Subcutaneous adipose tissue (tissue), 4 donors: ENCODE measurements around the gene CLIP3. TPM values are rescaled to one million over a fixed set of nuclear protein-coding genes. Genes with fewer than 3 reads are reported as not detected.

ENCODE experiments used
- total RNA-seq, 4 donors: library from RNA; depleted of rRNA; stranded (reverse); fragments of >200 nt; gene quantifications; one replicate each; pipeline ENCODE4 v1.1.0, GENCODE V29; 2016
- TF ChIP-seq, protein P1 (sequence below): fragments of 450-650 bp; IDR thresholded peaks from one replicate; pipeline ENCODE4 v1.5.1; 2016; ENCODE audit warnings: low read depth, mild to moderate bottlenecking, control low read depth, antibody characterized with exemption, moderate library complexity

Gene CLIP3, protein sequence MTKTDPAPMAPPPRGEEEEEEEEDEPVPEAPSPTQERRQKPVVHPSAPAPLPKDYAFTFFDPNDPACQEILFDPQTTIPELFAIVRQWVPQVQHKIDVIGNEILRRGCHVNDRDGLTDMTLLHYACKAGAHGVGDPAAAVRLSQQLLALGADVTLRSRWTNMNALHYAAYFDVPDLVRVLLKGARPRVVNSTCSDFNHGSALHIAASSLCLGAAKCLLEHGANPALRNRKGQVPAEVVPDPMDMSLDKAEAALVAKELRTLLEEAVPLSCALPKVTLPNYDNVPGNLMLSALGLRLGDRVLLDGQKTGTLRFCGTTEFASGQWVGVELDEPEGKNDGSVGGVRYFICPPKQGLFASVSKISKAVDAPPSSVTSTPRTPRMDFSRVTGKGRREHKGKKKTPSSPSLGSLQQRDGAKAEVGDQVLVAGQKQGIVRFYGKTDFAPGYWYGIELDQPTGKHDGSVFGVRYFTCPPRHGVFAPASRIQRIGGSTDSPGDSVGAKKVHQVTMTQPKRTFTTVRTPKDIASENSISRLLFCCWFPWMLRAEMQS
- 10 to 100 TPM in 1 of 4 donors, 1 to 10 TPM in 3; 3.8 to 11.9 (median 8.4) TPM for total RNA-seq

DNA sequence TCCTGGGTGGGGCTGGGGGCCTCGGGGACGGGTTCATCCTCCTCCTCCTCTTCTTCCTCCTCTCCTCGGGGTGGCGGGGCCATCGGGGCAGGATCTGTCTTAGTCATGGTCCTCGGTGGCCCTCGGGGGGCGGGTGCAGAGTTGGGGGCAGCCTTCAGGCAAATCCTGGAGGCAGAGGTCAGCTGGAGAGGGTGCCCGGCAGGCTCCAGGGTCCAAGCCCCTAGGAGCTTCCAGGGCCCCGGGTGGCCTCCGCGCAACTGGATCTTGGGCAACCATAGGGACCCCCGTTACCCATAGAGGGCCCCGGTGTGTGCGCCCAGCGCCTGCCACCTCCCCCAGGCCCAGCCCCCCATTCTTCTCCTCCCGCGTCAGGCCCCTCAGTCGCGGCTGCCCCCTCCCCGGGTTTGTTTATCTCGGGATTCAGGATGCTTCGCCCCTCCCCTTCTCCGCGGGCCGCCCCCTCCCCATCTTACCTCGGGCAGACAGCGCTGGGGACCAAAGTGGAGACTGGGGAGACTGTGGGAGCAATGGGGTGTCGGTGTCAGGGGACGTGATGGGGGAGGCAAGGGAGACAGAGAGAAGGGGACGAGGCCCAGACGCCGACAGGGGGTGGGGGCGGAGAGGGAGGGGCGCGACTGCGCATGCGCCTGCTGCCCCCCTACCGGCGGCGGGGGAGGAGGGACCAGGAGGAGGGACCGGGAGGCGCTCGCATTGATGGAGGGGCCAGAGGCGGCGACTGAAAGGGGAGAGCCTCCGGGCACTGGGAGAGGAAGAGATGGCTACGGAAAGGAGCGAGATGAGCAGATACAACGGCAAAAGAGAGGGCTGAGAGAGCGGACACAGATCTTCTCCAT, at the start of gene CLIP3:
TSS of gene CLIP3 (minus strand) at position 623 of the 854 bp plus-strand sequence. CDS start at position 107, 516 bp downstream.
- TF ChIP-seq, protein P1, sequence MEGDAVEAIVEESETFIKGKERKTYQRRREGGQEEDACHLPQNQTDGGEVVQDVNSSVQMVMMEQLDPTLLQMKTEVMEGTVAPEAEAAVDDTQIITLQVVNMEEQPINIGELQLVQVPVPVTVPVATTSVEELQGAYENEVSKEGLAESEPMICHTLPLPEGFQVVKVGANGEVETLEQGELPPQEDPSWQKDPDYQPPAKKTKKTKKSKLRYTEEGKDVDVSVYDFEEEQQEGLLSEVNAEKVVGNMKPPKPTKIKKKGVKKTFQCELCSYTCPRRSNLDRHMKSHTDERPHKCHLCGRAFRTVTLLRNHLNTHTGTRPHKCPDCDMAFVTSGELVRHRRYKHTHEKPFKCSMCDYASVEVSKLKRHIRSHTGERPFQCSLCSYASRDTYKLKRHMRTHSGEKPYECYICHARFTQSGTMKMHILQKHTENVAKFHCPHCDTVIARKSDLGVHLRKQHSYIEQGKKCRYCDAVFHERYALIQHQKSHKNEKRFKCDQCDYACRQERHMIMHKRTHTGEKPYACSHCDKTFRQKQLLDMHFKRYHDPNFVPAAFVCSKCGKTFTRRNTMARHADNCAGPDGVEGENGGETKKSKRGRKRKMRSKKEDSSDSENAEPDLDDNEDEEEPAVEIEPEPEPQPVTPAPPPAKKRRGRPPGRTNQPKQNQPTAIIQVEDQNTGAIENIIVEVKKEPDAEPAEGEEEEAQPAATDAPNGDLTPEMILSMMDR: no peak

DNA sequence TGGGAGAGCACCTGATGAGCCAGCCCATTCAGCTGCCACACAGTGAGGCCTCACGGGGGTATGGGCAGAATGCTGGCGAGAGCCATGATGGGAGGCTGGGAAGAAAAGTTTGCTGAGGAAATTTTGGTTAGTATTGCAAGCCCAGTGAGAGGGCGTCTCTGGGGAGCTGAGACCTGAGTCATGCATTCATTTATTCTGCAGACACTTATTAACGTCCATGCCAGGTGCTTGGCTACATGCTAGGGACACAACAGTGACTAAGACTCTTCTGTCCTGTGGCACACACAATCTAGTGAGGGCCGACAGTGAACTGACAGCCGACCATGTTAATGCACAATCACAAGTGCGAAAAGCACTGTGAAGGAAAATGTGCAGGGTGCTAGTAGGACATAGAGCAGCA, 49.2 kb upstream of the CLIP3 start:
- TF ChIP-seq, protein P1: no peak

DNA sequence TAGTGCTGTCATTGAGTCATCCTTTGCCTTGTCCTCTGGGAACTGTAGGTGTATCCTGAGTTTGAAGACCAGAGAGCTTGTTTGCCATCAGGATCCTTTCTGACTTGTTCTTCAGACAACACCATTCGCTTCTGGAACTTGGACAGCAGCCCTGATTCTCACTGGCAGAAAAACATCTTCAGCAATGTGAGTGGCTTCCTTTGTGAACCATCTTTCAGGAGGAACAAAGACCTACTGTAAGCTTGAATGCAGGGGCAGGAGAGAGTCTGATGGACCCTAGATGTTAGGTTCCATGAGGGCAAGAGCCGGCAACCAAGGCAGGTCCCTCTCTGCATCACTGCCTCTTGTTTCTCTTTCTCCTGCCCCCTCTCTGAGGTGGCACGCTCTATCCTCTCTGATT, 48.7 kb upstream of the CLIP3 start:
- TF ChIP-seq, protein P1: no peak

DNA sequence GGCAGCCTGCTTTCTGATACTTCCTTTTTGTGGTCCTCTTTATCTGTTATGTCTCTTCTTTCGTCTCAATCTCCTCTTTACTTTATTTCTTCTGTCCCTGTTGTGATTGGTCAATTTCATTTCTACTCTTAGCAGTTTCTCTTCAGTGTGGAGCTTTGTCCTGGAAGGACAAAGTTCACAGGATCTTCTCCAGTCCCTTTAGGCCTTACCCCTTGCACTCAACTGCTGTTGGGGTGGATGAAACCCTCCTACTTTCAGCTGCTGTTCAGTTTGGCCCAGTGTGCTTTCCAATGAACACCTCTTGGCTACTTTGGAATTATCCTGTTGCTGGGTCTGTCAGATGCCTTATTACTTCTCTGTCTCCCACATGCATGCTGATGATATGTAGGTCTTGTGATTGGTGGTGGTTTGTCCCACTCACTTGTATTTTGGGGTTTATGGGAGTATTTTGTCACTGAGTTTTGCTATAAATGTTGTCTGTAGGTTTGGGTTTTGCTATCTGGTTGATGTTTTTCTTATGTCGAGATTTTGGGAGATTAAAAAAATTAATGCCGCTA, 46.8 kb upstream of the CLIP3 start:
- TF ChIP-seq, protein P1: no peak

DNA sequence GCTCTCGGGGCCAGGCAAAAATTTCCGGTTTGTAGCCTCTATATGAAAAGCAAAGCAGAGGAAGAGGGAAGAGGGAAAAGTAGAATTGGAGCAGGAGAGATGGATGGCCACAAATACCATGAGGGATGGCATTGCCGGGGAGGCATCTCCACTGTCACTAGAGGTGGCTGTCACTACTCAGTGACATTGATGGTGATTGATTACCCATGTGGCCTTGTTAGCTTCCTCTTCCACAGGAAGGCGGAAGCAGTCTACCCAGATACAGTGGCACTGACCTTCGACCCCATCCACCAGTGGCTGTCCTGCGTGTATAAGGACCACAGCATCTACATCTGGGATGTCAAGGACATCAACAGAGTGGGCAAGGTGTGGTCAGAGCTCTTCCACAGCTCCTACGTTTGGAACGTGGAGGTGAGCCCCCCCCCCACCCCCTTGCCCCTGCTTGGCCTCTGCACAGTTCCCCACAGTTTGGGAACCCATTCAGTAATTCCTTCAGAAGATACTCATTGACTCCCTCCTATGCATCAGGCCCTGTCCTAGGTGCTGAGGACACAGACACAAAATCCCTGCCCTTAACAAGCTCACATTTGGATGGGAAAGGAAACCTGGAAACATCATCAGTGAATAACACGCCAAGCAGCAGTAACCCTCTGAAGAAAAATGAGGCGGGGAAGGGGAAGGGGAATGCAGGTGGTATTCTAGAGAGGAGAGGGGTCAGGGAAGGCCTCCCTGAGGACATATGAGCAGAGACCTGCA, 40.6 kb upstream of the CLIP3 start:
- TF ChIP-seq, protein P1: no peak

DNA sequence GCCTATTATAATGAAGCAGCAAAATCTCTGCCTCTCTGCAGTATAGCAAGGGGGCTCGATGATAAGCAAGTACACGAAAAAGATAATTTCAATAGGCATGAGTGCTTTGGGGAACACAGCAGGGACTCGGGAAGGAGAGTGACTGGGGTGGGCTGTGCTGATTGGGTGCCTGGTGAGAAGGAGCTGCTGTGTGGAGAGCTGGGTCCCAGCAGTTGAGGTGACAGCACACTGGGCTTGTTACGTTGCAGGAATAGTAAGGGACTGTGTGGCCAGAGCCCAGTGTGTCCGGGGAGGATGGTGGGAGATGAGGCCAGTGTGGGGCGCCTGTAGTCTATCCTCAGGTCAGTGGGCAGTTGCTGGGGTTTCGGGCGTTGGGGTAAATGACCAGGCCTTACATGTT, 39.4 kb upstream of the CLIP3 start:
- TF ChIP-seq, protein P1: no peak
